ENCODE results near the gene UBE2J1.
"Not testable (repeated sequence)": the region's sequence is repeated elsewhere in the genome, so short reads cannot be mapped to it uniquely, and the experiment has no call there.

DNA sequence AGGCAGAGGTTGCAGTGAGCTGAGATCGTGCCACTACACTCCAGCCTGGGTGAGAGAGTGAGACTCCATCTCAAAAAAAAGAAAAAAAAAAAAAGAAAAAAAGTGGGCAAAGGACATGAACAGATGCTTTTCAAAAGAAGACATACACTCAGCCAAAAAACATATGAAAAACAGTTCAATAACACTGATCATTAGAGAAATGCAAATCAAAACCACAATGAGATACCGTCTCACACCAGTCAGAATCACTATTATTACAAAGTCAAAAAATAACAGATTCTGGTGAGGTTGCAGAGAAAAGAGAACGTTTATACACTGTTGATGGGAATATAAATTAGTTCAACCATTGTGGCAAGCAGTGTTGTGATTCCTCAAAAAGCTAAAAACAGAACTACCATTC, 48.0 kb downstream of the UBE2J1 start:
- TF ChIP-seq SP1 (IDR thresholded peaks at IDR 0.05); L3MBTL2 (conservative IDR thresholded peaks at IDR 0.05); FOXA1 (IDR thresholded peaks at IDR 0.05); ELF4 (IDR thresholded peaks at IDR 0.05); FOXM1 (IDR thresholded peaks at IDR 0.05; ENCODE audit: borderline replicate concordance); SUZ12 (IDR thresholded peaks at IDR 0.05); HDGF (IDR thresholded peaks at IDR 0.05; ENCODE audit: borderline replicate concordance); CTBP1 (IDR thresholded peaks at IDR 0.05; ENCODE audit: borderline replicate concordance): not testable (repeated sequence)

Measured in HEK293T (cell line).